SK-N-MC (cell line): ENCODE data around the gene LRRN2.
"Not testable (repeated sequence)": the region's sequence is repeated elsewhere in the genome, so short reads cannot be mapped to it uniquely, and the experiment has no call there.

ENCODE experiments used
- DNase-seq: peaks from one replicate; pipeline ENCODE4 v3.0.0-alpha.2; 2011; ENCODE audit warnings: low read depth, low spot score
- H3K27ac ChIP-seq: fragments of 200-600 bp; sonication (generic); 2 replicates; pipeline ENCODE4 v1.5.1; 2016; ENCODE audit warnings: mixed run types
- H3K36me3 ChIP-seq: fragments of 200-600 bp; sonication (generic); 2 replicates; pipeline ENCODE4 v1.6.1; 2017; ENCODE audit warnings: antibody characterized with exemption, low read length, mixed read lengths; ENCODE audit not compliant: insufficient read depth
- H3K4me3 ChIP-seq: fragments of 200-600 bp; sonication (generic); 2 replicates; pipeline ENCODE4 v1.5.1; 2016
- H3K9ac ChIP-seq: fragments of 200-600 bp; sonication (generic); 2 replicates; pipeline ENCODE4 v1.8.0; 2017; ENCODE audit warnings: mixed run types, mixed read lengths; ENCODE audit not compliant: insufficient read length
- H3K9me3 ChIP-seq: fragments of 200-600 bp; sonication (generic); 2 replicates; pipeline ENCODE4 v1.6.1; 2017; ENCODE audit warnings: low read depth, mild to moderate bottlenecking, antibody characterized with exemption, low read length, moderate library complexity, mixed read lengths
- EZH2 ChIP-seq: fragments of 200-600 bp; sonication (generic); IDR thresholded peaks from one replicate; pipeline ENCODE4 v1.6.1; 2017; ENCODE audit warnings: antibody characterized with exemption
- FOXP2 ChIP-seq: optimal IDR thresholded peaks from 2 replicates; pipeline ENCODE3; 2011; ENCODE audit warnings: mild to moderate bottlenecking, moderate library complexity; ENCODE audit not compliant: insufficient read depth; ENCODE audit errors: extremely low read length, control extremely low read depth
- POLR2AphosphoS5 ChIP-seq: IDR thresholded peaks from 2 replicates; pipeline ENCODE4 v1.6.1; 2012; ENCODE audit warnings: mild to moderate bottlenecking, low read depth, low read length, borderline replicate concordance

LRRN2 gene

DNA sequence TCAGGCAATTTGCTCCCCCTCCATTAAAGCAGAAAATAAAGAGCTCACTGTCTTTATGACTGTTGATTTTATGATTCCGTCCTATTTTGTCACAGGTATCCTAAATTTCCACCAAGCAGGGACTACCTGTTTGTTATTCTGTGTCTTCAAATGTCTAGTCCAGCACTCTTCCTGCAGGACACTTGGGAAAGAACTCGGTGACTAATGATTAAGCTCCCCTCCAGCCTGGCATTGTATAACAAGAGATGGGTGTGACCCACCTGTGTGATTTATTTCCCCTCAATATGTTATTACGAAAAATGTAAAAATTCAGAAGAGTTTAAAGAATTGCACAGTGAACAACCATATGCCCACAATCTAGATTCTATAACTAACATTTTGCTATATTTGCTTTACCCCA lies 42.9 kb upstream of the LRRN2 start:
- no peak for TF ChIP-seq FOXP2
- no peak for TF ChIP-seq POLR2AphosphoS5
- TF ChIP-seq EZH2: no peak
- Histone ChIP-seq H3K27ac (no peak overlapping the region), H3K36me3 (no peaks in the 10 kb centered on the region), H3K9ac (no peak overlapping the region), H3K9me3 (no peaks in the 10 kb centered on the region), H3K4me3 (no peak overlapping the region)
- no peak for DNase-seq

DNA sequence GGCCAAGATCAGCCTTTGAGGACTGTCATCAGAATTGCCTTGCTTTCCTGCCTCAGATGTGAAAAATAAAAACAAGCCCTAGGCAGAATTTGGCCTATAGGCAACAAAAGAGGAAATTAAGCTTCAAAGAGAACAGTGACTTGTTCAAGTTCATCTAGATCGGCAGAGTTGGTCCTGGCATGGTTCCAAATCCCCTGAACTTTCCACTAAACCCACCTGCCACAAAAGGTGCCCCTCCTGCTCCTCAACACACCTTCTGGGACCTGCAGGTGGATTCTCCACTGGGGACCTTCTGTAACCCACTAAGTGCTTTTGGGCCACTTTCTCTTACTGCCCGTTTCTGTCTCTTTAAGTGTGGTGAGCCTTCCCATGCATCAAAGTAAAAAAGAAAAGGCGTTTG lies 42.5 kb upstream of the LRRN2 start:
- H3K27ac ChIP-seq: no peak overlapping the region
- no peak overlapping the region for H3K9ac ChIP-seq
- no peak overlapping the region for H3K4me3 ChIP-seq
- H3K36me3 ChIP-seq: no peaks in the 10 kb centered on the region
- no peak for TF ChIP-seq FOXP2
- no peak for TF ChIP-seq EZH2
- no peak for TF ChIP-seq POLR2AphosphoS5
- H3K9me3 ChIP-seq: no peaks in the 10 kb centered on the region
- no peak for DNase-seq

DNA sequence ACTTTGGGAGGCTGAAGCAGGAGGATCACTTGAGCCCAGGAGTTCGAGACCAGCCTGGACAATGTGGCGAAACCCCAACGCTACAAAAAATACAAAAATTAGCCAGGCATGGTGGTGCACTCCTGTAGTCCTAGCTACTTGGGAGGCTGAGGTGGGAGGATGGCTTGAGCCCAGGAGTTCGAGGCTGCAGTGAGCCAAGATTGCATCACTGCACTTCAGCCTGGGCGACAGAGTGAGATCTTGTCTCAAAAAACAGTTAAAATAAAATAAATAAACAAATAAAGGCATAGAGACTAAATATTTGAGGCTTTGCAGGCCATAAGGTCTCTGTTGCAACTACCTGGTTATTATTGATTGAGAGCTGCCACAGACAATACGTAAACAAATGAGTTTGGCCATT lies 41.9 kb upstream of the LRRN2 start:
- H3K36me3 ChIP-seq, H3K27ac ChIP-seq, H3K9ac ChIP-seq, H3K4me3 ChIP-seq, DNase-seq, H3K9me3 ChIP-seq: not testable (repeated sequence)

DNA sequence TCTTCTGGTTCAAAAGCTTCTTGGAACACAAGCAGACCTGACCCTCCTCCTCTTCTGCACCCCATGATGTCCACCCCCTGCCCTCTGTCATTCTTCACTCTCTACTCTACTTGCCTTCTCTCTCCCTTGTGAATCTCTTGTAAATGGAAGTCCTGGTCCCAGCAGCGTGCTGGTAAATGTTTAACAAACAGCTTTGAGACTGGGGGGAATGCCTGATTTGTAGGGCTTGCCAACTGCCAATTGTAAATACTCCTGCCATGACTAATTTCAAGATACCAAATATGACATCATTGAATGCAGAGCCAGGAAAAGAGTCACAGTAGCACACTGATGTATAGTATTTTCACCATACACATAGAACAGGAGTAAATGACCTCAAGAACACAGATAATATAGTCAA lies 40.9 kb upstream of the LRRN2 start:
- Histone ChIP-seq H3K9me3 (no peaks in the 10 kb centered on the region), H3K27ac (no peak overlapping the region), H3K36me3 (no peaks in the 10 kb centered on the region), H3K9ac (no peak overlapping the region), H3K4me3 (no peak overlapping the region)
- TF ChIP-seq EZH2: no peak
- TF ChIP-seq FOXP2: no peak
- no peak for TF ChIP-seq POLR2AphosphoS5
- no peak for DNase-seq

DNA sequence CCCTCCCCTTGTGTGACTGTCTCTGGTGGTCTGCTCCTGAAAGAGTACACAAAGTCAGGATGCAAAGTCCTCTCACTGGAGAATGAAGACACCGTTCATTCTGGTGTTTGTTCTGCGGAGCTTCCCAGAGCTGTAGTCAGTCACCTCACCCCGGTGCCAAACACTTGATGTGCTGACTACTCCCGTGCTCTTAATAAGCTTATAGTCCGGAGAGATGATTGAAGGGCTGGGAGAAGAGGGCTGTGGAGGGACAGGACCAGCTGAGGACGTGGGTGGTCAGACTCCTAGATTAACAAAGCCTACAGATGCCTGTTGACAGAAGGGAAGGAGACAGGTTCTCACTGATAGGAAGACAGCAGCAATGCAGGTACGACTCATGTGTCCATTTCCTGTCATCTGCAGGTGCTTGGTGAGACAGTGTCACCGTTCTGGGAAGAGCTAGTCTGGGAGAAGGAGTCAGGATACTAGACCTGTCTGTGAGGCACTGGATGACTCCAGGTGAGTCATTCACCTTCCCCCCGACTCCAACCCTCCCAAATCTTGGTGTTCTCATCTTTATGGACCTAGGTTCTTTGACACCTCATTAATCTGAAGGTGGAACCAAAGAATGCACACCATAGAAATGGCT lies 40.4 kb upstream of the LRRN2 start:
- Histone ChIP-seq H3K36me3 (no peaks in the 10 kb centered on the region), H3K27ac (no peak overlapping the region), H3K4me3 (no peak overlapping the region), H3K9ac (no peak overlapping the region), H3K9me3 (no peaks in the 10 kb centered on the region)
- DNase-seq: no peak
- TF ChIP-seq FOXP2 (no peak), POLR2AphosphoS5 (no peak), EZH2 (no peak)

DNA sequence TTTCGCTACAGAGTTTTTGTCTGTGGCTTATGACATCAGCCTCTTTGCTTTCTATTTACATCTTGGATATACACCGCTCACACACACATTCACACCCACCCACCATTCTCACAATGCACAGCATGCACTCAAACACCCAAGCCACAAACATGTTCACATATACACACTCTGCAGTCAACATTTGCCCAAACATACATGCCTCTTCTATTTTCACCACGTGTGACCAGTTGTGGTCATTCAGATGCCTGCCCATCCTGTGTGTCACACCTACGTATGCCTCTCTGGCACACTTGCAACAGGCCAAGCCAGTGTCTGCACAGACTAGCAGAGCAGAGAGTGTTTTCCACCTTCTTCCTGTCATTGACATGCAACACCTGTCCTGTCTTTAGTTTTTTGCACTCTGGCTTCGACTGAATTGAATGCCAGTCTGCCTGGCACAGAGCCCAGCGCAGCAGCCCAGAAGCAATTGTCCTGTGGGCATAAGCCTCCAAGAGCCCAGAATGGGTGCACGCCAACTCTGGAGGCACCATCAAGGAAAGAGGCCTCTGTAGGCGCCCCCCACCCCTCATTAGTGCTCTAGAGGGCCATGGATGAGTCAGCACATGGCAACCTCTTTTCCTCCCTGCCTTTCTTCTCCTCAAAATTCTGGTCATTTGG lies 37.7 kb upstream of the LRRN2 start:
- H3K9me3 ChIP-seq: no peaks in the 10 kb centered on the region
- no peak for DNase-seq
- H3K4me3 ChIP-seq: no peak overlapping the region
- H3K36me3 ChIP-seq: no peaks in the 10 kb centered on the region
- no peak for TF ChIP-seq FOXP2
- TF ChIP-seq POLR2AphosphoS5: no peak
- TF ChIP-seq EZH2: no peak
- no peak overlapping the region for H3K27ac ChIP-seq
- H3K9ac ChIP-seq: no peak overlapping the region

DNA sequence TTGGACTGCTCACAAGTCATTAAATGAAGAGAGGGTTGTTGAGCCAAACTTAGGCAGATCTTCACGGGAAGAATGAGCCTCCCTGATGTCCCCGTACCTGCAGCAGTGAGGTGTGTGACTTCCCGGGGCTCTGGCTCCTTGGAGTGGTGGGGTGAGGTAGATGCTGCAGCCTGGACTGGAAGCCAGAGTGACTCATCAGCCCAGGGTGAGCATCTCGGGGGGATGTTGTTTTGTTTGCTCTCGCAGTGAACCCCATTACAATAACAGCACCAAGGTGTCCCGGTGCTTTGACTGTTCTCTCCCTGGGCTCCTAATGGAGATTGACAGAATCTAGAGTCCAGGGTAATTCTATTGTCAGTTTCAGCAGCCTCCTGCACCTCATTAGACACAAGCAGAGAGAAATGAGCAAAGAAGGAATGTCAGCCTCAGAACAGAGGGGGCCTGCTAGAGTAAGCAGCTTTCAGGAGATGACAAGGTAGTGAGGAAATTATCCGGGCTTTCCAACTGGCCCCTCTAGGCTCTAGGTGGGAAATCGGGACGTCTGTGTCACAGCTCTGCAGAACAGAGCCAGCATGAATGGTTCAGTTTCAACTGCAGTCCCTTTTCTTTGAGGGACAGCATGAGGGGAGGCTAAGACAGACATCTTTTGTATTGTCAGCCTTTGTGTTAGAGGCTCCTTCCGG lies 36.0 kb upstream of the LRRN2 start:
- Histone ChIP-seq H3K9me3 (no peaks in the 10 kb centered on the region), H3K4me3 (no peak overlapping the region), H3K9ac (no peak overlapping the region), H3K36me3 (no peaks in the 10 kb centered on the region), H3K27ac (no peak overlapping the region)
- TF ChIP-seq EZH2 (no peak), FOXP2 (no peak), POLR2AphosphoS5 (no peak)
- no peak for DNase-seq

DNA sequence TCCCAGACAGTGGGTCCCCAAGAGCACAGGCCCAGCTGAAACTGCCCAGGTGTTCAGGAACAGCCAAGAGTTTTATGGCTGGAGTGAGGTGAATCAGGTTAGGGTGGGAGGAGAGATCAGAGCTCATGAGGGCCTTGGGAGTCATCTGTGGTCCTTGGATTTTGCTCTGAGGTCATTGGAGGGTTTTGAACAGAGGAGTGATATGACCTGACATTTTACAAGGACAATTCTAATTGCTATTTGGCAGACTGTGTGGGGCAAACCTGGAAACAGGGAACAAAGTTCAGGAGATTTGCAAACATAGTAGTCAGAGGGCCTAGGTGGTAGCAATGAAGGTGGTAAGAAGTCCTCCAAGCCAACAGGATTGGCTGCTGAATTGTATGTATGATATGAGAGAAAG lies 31.1 kb upstream of the LRRN2 start:
- no peak overlapping the region for H3K27ac ChIP-seq
- TF ChIP-seq POLR2AphosphoS5 (no peak), EZH2 (no peak), FOXP2 (no peak)
- no peak overlapping the region for H3K4me3 ChIP-seq
- H3K9me3 ChIP-seq: no peaks in the 10 kb centered on the region
- no peaks in the 10 kb centered on the region for H3K36me3 ChIP-seq
- no peak overlapping the region for H3K9ac ChIP-seq
- DNase-seq: no peak
